Measurements from ENCODE around the gene ATF3.

DNA sequence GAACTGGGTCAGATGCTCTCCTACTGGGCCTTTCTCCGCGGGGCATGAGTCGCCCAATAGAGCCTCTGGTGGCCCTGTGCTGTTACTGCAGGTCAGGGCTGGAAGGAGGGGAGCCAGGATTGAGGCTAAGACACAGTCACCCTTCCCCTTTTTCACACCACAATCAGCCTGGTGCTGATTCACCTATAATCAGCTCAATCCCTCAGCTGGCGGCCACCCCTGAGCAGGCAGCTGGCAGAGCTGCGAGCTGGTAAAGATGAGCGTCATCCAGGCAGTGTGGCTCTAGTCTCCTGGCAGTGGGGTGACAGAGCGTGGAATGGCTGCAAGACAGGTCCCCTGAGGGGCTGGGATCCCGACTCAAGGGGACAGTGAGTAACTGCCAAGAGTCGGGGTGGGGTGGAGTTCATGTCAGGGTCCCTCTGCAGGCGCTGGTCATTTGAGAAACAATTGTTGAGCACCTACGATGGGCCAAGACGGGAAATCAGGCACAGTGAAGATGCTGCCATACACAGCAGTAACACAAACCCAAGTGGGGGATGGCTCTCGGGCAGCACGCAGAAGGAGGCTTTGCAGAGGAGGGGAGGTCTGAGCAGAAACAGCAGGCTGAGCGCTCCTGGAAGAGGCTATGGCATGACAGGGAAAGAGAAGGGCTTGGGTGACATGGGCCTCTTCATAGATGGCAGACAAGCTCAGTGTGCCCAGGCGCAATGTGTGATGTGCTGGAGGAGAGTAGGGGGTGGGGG lies 21.8 kb downstream of the ATF3 start:
- TF ChIP-seq, protein P1, sequence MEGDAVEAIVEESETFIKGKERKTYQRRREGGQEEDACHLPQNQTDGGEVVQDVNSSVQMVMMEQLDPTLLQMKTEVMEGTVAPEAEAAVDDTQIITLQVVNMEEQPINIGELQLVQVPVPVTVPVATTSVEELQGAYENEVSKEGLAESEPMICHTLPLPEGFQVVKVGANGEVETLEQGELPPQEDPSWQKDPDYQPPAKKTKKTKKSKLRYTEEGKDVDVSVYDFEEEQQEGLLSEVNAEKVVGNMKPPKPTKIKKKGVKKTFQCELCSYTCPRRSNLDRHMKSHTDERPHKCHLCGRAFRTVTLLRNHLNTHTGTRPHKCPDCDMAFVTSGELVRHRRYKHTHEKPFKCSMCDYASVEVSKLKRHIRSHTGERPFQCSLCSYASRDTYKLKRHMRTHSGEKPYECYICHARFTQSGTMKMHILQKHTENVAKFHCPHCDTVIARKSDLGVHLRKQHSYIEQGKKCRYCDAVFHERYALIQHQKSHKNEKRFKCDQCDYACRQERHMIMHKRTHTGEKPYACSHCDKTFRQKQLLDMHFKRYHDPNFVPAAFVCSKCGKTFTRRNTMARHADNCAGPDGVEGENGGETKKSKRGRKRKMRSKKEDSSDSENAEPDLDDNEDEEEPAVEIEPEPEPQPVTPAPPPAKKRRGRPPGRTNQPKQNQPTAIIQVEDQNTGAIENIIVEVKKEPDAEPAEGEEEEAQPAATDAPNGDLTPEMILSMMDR (IDR thresholded peaks at IDR 0.05; ENCODE audit: low read depth, low read length, poor library complexity, severe bottlenecking): peak; percentile 78
- TF ChIP-seq EZH2phosphoT487 (IDR thresholded peaks at IDR 0.05; ENCODE audit: borderline replicate concordance, low read length): no peak
